NCI-H510A treated with DMSO at 0.1 percent for 48 hours (cell line): ENCODE results near the gene CHST13.
A peak's percentile ranks its signal among the peaks of the same experiment; 100 is the strongest.

Experiments
- DNase-seq: peaks from one replicate; lab custom pipeline; 2025; lab: John Stamatoyannopoulos, UW

CHST13 gene

GRCh38 chr3:126509597-126510307 is 14.2 kb upstream of the CHST13 start:
- no peak for DNase-seq

DNA sequence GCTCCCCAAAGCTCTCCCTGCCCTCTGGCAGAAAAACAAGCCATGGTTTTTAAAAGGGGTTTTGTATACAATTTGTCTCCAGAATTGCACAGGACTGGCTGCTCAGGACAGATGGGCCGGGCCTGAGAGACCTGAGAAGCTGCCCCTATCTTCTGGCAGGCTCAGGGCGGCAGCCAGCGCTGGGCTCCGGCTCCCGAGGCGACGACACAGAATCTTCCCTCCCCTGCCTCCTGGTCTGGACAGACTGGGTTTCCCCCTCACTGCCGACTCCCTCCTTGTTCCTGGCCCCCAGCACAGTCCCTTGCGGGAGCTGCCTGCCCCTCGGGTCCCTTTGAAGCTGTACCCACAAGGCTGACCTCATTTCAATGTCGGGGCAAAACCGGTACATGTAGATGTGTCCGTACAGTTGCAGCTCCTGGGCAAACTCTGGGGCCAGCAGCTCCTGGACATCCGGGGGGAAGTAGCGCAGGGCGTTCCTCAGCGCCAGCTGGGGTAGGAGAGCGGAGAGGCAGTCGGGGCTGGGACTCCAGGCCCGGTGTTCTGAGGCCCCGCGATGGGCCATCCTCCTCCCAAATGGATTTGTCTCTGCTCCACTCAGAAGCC is 13.5 kb upstream of the CHST13 start:
- no peak for DNase-seq

DNA sequence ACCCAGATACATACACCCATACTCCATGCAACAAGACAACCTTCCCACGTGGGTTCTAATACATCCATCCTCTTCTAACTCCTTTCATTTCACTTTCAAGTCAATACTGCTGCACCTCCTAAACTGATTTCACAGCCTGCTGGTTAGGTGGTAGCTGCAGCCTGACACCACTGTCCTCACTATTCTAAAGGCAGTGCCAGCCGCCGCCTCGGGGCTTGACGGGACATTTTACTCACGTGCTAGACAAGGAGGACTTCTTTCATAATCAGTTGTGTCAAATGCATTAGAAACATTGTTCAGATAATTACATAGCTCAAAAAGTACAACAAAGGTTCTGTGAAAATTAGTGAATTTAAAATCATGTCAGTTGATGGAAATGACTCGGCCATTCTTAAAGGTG is 12.7 kb upstream of the CHST13 start:
- no peak for DNase-seq

GRCh38 chr3:126512026-126512425 is 11.9 kb upstream of the CHST13 start:
- no peak for DNase-seq

DNA sequence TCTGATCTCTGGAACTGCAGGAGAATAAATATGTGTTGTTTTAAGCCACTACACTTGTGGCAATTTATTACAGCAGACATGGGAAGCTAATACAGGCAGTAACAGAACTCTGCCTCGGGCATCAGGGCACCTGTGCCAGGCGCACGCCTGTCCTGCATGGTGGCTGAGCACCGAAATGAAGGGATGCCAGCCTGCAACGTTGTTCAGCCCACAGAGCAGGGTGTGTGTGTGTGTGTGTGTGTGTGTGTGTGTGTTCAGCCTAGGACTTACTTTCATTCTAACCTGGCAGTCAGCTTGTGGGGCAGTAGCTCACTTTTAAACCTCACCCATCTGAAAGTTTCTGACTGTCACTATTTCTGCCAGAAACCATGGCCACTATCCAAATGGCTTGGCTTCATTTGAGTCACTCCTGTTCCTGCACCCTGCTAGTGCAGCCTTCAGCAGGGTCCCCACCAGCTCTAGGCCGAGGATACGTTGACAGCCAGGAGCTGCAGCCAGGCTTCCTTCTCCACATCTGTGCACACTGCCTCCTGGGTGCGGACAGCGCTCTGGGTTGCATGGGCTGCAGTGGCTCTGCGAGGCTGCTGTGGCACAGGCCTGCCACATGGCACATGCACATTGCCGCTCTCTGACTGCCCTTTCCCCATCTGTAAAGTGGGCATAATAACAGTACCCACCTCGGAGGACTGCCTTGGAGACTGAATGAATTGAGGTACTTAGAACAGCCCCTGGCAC is 10.9 kb upstream of the CHST13 start:
- DNase-seq, result no peak

DNA sequence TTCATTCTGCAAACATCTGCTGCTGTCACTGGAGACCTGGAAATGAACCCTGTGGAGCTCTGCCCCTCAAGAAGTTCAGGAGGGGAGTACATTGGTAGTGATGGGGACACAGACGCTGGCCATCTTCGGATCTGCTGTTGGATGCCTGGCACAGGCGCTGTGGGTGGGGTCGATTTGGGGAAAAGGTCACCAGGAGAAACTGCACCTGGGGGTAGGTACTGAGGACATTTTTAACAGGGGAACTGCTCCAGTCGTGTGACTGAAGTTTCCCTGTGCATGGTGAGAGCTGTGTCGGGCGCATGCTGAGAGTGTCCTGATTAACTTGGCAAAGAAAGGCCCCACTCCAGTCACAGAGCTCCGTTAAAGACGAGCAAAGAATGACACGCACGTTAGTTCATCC is 9.8 kb upstream of the CHST13 start:
- no peak for DNase-seq

- DNase-seq, result no peak
Observed at GRCh38 chr3:126515066-126515706, 8.8 kb upstream of the CHST13 start.

GRCh38 chr3:126516152-126516935 is 7.6 kb upstream of the CHST13 start:
- DNase-seq, result no peak

DNA sequence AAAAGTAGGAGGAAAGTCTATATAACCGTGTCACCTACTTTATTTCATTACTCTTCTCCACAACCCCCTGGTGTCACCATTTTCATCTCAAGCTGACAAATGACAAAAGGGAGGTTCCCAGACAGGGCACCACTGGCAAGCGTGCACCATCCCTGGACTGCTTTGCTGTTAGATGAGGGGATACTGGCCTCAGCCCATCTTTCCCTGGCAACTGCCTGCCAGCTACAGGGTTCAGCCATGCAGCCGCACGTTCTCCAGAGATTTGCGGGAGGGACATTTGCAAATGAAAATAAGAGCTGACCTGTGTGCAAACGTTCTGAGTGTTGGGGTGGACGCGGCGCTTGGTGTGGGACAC is 7.0 kb upstream of the CHST13 start:
- no peak for DNase-seq

GRCh38 chr3:126517291-126517951 is 6.5 kb upstream of the CHST13 start, which contains the start of gene UROC1:
Gene UROC1, minus strand, starts transcription at chr3:126517773. Its CDS starts 54 bp downstream, at chr3:126517719.
- DNase-seq, result no peak

DNA sequence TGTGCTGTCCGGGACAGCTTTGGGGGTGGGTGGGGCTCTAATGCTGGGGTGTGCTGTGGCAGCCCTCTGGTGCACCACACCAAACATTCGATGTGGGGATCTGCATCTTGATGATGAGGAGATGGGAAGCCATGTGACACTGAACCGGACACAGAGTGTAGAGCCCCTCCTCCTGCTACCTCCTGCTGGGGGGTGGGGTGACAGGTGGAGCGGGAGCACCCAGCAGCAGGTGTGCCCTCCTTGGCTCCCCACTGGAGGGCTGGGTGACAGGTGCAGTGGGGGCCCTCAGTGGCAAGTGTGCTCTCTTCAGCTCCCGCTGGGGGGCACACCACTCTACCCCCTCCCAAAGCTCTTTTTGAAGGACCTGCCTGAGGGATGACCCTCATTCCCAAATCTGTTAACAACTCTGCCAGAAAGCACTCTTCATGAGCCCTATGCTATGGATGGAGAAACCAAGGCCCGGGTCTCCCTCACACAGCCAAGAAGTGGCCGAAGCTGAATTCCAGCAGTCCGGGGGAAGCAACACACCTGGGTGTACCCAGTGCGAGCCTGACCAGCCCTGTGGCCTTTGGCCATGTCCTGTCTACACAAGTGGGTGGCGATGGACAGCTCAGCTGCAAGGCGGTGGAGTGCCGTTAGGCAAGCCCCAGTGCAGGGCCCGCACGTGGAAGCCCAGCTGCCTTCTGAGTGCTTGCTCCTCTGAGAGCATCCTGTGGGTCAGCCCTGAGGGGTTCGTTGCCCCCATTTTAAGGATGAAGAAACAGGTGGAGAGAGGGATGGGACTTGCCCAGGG is 5.8 kb upstream of the CHST13 start:
- no peak for DNase-seq

DNA sequence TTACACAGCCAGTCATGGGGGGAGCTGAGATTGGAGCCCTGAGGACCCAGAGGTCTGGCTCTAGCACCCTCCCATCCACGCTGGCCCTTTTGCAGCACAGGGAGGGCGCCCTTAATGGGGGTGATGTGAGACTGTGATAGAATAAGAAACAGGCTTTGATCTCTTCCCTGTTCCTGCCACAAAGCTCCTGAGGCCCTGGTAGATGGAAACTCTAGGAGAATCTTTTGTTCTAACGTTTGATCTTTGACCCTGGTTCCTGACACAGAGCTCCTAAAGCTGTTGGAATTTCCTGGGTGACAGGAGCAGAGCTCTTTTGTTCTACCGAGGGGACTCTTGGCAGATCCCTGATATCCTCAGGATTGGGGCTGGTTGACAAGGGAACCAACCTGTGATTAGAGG is 5.2 kb upstream of the CHST13 start:
- DNase-seq, result no peak

GRCh38 chr3:126519506-126520455 is 4.2 kb upstream of the CHST13 start:
- DNase-seq, result no peak

DNA sequence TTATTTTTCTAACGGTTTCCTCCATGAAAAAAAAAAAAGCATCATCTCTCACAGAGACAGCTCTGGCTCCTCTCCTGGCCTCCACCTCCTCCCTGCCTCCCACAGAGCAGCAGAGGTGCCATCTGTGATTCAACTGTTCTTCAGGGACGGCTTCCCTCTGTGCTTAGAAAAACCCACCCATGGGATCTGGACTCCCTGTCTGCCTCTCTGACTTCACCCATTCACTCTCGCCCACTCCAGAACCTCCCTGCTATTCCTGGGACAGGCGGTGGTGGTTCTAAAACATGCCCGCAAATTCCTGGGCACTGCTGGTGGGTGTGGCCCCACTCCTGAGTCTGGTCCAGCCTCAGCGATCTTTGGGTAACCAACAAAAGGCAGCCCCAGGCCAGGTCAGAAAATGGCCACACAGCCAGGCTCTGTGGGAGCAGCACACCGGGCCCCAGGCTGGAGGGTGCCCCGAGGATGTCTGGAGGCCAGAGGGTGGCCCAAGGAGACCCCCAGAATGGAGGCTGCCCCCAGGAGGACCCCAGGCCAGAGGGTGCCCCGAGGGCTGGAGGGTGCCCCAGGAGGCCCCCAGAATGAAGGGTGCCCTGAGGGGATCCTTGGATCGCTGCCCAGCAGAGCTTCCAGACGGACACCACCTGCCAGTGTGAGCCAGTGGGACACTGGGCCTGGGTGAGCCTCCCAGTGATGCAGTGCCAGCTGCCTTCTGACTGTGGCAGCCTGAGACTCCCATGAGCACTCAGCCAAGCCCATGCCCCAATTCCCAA is 2.6 kb upstream of the CHST13 start:
- no peak for DNase-seq

DNA sequence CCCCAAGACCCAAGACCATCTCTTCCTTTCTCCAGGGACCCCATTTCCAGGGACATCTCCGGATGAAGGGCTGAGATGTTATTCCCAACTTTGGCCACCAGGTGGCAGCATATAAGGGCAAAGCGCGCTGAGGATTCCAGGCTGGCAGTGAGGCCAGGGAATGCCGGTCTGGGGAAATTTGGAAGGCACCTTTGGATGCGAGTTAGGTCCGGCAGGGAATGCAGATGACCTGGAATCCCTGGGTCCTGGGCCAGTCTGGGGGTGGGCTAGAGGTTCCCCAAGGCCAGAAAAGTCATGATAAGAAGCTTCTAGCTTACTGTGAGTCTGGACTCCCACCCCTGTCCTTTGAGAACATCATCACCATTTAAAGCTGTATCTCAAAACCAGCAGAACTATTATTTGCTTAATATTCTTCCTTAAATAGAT is 1.6 kb upstream of the CHST13 start:
- peak; percentile 29 for DNase-seq

- no peak for DNase-seq
Observed at GRCh38 chr3:126524429-126524988, 554 bp downstream of the CHST13 start.

GRCh38 chr3:126525091-126525852 is 1.3 kb downstream of the CHST13 start:
- no peak for DNase-seq
